Endothelial cell of umbilical vein (primary cell): Measurements from ENCODE around the gene JUNB. TPM values are rescaled to one million over a fixed set of nuclear protein-coding genes. Genes with fewer than 3 reads are reported as not detected.

Source experiments
- BruUV-seq: library from RNA; stranded (reverse); fragments of 400-500 nt; replicated peaks from 2 replicates; lab custom pipeline; 2021; lab: Mats Ljungman, UMichigan
- CTCF ChIA-PET: fragments of 300-600, 350-600 bp; sonication (Branson Sonifier 250); formaldehyde crosslinking; loops from one replicate; lab custom pipeline; 2021; ENCODE audit warnings: antibody characterized with exemption, inconsistent platforms; lab: Charles Lee
- POLR2A ChIA-PET: fragments of 300-600, 350-600 bp; sonication (Branson Sonifier 250); formaldehyde crosslinking; loops from one replicate; lab custom pipeline; 2021; ENCODE audit warnings: antibody characterized with exemption, inconsistent platforms; lab: Charles Lee
- DNase-seq: peaks from one replicate; pipeline ENCODE4 v3.0.0-alpha.2; 2011; ENCODE audit warnings: low read depth, low spot score
- FAIRE-seq: peaks from 2 replicates; lab custom pipeline; 2011; peaks lifted over from hg19 to GRCh38; lab: Jason Lieb, UNC
- H2AFZ ChIP-seq: 2 replicates; pipeline ENCODE4 v1.6.0; 2012; ENCODE audit warnings: low read depth, low read length, control low read depth, inconsistent platforms
- H3K27ac ChIP-seq: 2 replicates; pipeline ENCODE4 v1.5.1; 2011; ENCODE audit warnings: low read depth, mild to moderate bottlenecking, control low read depth, low read length, moderate library complexity; ENCODE audit not compliant: insufficient read depth
- H3K27me3 ChIP-seq, 2 experiments: 2 replicates each; pipeline versions ENCODE4 v1.6.0 to v1.6.1; 2011; ENCODE audit warnings: low read length in 2 of 2, mixed read lengths in 1 of 2; ENCODE audit not compliant: control insufficient read depth in 2 of 2, insufficient read depth in 2 of 2
- H3K36me3 ChIP-seq, 2 experiments: 2 replicates in 1 of 2; 3 replicates in 1 of 2; pipeline ENCODE4 v1.5.1; 2011; ENCODE audit warnings: low read length in 2 of 2, mild to moderate bottlenecking in 1 of 2, moderate library complexity in 1 of 2; ENCODE audit not compliant: control insufficient read depth in 2 of 2, insufficient read depth in 2 of 2; ENCODE audit errors: extremely low read depth in 1 of 2
- H3K4me1 ChIP-seq: 3 replicates; pipeline ENCODE4 v1.5.1; 2011; ENCODE audit warnings: mild to moderate bottlenecking, low read length; ENCODE audit not compliant: control insufficient read depth, insufficient read depth; ENCODE audit errors: extremely low read depth
- H3K4me2 ChIP-seq: 2 replicates; pipeline ENCODE4 v1.6.1; 2011; ENCODE audit warnings: low read length, control low read depth, mixed read lengths; ENCODE audit not compliant: insufficient read depth
- H3K4me3 ChIP-seq, 3 experiments: fragments of 200-600 bp in 1 of 3; sonication (generic), shearing (Covaris generic) in 1 of 3; replicated peaks in 1 of 3; 2 replicates each; pipeline ENCODE4 v1.5.1; 2011 to 2016; ENCODE audit warnings: control low read depth in 3 of 3, low read length in 3 of 3, mild to moderate bottlenecking in 2 of 3, inconsistent platforms in 1 of 3, low read depth in 1 of 3, moderate library complexity in 1 of 3; ENCODE audit not compliant: insufficient read depth in 1 of 3
- H3K79me2 ChIP-seq: 2 replicates; pipeline ENCODE4 v1.6.0; 2012; ENCODE audit warnings: low read length, inconsistent platforms; ENCODE audit not compliant: control insufficient read depth, insufficient read depth
- H3K9ac ChIP-seq: replicated peaks from 2 replicates; pipeline ENCODE3; 2011; ENCODE audit warnings: low read length, control low read depth; ENCODE audit not compliant: insufficient read depth; ENCODE audit errors: extremely low read depth
- H3K9me1 ChIP-seq: replicated peaks from 3 replicates; pipeline ENCODE4 v1.6.0; 2011; ENCODE audit warnings: mild to moderate bottlenecking, low read length; ENCODE audit not compliant: control insufficient read depth, insufficient read depth; ENCODE audit errors: extremely low read depth
- H3K9me3 ChIP-seq: replicated peaks from 2 replicates; pipeline ENCODE4 v1.5.1; 2012; ENCODE audit warnings: low read length, inconsistent platforms; ENCODE audit not compliant: control insufficient read depth, insufficient read depth
- H4K20me1 ChIP-seq: replicated peaks from 2 replicates; pipeline ENCODE3; 2011; ENCODE audit warnings: mild to moderate bottlenecking, low read length; ENCODE audit not compliant: control insufficient read depth, insufficient read depth; ENCODE audit errors: extremely low read depth
- EZH2 ChIP-seq: IDR thresholded peaks from 2 replicates; pipeline ENCODE4 v1.6.1; 2012; ENCODE audit warnings: borderline replicate concordance, low read depth, mild to moderate bottlenecking, moderate library complexity, low read length, inconsistent platforms; ENCODE audit not compliant: severe bottlenecking
- GATA2 ChIP-seq: IDR thresholded peaks from 2 replicates; pipeline ENCODE4 v1.7.0; 2011; ENCODE audit warnings: low read depth, mild to moderate bottlenecking, moderate library complexity, mixed read lengths, low read length; ENCODE audit not compliant: insufficient read length, insufficient read depth
- JUN ChIP-seq: IDR thresholded peaks from 2 replicates; pipeline ENCODE4 v1.6.1; 2011; ENCODE audit warnings: borderline replicate concordance, low read depth; ENCODE audit not compliant: insufficient read length, insufficient read depth
- MYC ChIP-seq: IDR thresholded peaks from one replicate; pipeline ENCODE4 v1.6.1; 2011; ENCODE audit warnings: mild to moderate bottlenecking, low read depth, low read length
- POLR2A ChIP-seq: IDR thresholded peaks from 2 replicates; pipeline ENCODE4 v1.6.1; 2012; ENCODE audit warnings: low read depth, mild to moderate bottlenecking, control low read depth, low read length
- POLR2AphosphoS5 ChIP-seq: IDR thresholded peaks from 2 replicates; pipeline ENCODE4 v1.6.1; 2012; ENCODE audit warnings: low read depth, mild to moderate bottlenecking, control low read depth, low read length, moderate library complexity; ENCODE audit not compliant: insufficient read depth
- dilution Hi-C: fragments of 300-500 bp; cut with MboI; formaldehyde crosslinking; loops from one replicate; pipeline ENCODE4 v1.15.0; 2019; ENCODE audit warnings: low sequenced_read_pairs; ENCODE audit not compliant: extremely low pct_ligation_motif_present
- intact Hi-C: fragments of 100-400 bp; cut with micrococcal nuclease; formaldehyde crosslinking; loops from one replicate; pipeline ENCODE4 v1.10.0; 2022
- polyA plus RNA-seq, 4 experiments: library from polyadenylated mRNA; depleted of rRNA in 3 of 4; stranded (reverse) in 3 of 4; unstranded in 1 of 4; fragments of >200 nt; gene quantifications; 2 replicates each; pipeline versions ENCODE4 v1.2.1 to v1.2.3, GENCODE V29; 2011 to 2012; ENCODE audit warnings: missing spikeins in 1 of 4
- total RNA-seq: library from RNA; stranded (reverse); gene quantifications from 2 replicates; pipeline ENCODE4 v1.2.3, GENCODE V29; 2021
- TF ChIP-seq, protein P1 (sequence below), 2 donors: IDR thresholded peaks; 1 replicate in 1 of 2; 2 replicates in 1 of 2; pipeline ENCODE4 v1.5.1; 2011; ENCODE audit warnings: low read length in 2 of 2, mild to moderate bottlenecking in 2 of 2, moderate library complexity in 2 of 2, control low read depth in 1 of 2, inconsistent platforms in 1 of 2, low read depth in 1 of 2; ENCODE audit not compliant: insufficient read depth in 1 of 2; ENCODE audit errors: extremely low read depth in 1 of 2

JUNB gene
- total and polyA plus RNA-seq, 2 donors (not counting 3 experiments of a cell fraction or from before 2014, with no cell fraction given) = 22.8 to 74.4 TPM

DNA sequence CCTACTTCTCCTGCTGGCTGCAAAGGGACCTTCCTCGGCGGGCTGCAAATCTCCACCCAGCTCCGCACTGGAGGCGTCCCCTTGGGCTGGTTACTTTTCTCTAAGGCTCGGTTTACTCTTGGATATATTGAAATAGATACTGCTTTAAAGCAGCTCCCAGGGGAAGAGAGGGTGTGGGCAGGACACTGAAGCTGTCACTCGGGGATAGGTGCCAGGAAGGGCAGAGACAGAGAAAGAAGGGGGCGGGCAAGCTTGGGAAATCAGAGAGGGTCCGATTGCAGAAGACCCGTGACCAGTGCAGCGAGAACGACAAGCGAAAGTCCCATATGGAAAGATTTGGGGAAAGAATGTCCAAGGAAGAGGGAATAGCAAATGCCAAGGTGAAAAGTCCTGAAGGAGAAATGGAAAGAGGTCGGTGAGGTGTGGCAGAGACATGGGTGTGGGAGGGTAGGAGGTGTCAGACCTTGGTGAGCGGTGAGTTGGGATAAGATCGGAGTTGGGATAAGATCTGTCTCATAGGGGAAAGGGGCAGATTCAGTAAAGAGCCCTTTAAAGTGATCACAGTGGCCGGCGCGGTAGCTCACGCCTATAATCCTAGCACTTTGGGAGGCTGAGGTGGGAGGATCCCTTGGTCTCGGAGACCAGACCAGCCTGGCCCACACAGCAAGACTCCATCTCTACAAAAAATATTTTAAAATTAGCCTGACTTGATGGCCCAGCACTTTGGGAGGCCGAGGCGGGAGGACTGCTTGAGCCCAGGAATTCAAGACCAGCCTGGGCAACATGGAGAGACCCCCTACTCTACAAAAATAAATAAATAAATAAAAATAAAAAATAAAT, 11.2 kb downstream of the JUNB start:
- intact Hi-C loops = no loop called here
- no peak overlapping the region for H3K27ac ChIP-seq
- FAIRE-seq = peak; percentile 33
- H3K4me1 ChIP-seq = peaks cover 22% of the 10 kb centered on the region
- no peaks in the 10 kb centered on the region for H3K9me3 ChIP-seq
- peak overlapping the region in 2 of 3 experiments; percentile 64 to 72 for H3K4me3 ChIP-seq
- CTCF ChIA-PET = interaction anchor here (1.0 to 13.8 kb wide), 4 partner anchors 17 to 45 kb away, joined by 3 to 524 read pairs (median 208); partner anchors contain the start of gene HOOK2
- peak overlapping the region; percentile 35 for H3K4me2 ChIP-seq
- dilution Hi-C loops = no loop called here
- H4K20me1 ChIP-seq = no peaks in the 10 kb centered on the region
- POLR2A ChIA-PET = interaction anchor here (1.2 kb wide), 1 partner anchor 11 kb away, joined by 3 read pairs; the partner anchor contains the start of gene JUNB
- peaks cover 0 to 12% of the 10 kb centered on the region in 2 experiments for H3K36me3 ChIP-seq
- peak overlapping the region; percentile 63 for H2AFZ ChIP-seq
- no peak for DNase-seq
- no peak overlapping the region for H3K9ac ChIP-seq
- BruUV-seq = no TSS peak
- H3K79me2 ChIP-seq = peaks cover 14% of the 10 kb centered on the region
- H3K27me3 ChIP-seq = no peaks in the 10 kb centered on the region
- TF ChIP-seq JUN (no peak), MYC (no peak), POLR2AphosphoS5 (no peak), GATA2 (no peak), EZH2 (no peak), POLR2A (no peak)
- TF ChIP-seq, protein P1, sequence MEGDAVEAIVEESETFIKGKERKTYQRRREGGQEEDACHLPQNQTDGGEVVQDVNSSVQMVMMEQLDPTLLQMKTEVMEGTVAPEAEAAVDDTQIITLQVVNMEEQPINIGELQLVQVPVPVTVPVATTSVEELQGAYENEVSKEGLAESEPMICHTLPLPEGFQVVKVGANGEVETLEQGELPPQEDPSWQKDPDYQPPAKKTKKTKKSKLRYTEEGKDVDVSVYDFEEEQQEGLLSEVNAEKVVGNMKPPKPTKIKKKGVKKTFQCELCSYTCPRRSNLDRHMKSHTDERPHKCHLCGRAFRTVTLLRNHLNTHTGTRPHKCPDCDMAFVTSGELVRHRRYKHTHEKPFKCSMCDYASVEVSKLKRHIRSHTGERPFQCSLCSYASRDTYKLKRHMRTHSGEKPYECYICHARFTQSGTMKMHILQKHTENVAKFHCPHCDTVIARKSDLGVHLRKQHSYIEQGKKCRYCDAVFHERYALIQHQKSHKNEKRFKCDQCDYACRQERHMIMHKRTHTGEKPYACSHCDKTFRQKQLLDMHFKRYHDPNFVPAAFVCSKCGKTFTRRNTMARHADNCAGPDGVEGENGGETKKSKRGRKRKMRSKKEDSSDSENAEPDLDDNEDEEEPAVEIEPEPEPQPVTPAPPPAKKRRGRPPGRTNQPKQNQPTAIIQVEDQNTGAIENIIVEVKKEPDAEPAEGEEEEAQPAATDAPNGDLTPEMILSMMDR (IDR thresholded peaks at IDR 0.05; ENCODE audit: extremely low read depth in 1 of 2, insufficient read depth in 1 of 2, low read depth in 1 of 2, low read length in 2 of 2) = no peak
- no peaks in the 10 kb centered on the region for H3K9me1 ChIP-seq
